GM10266 (cell line): ENCODE data around the gene SUMO3.
A peak's percentile ranks its signal among the peaks of the same experiment; 100 is the strongest.

Experiments
- DNase-seq: peaks from one replicate; pipeline ENCODE4 v3.0.0; 2012; ENCODE audit errors: extremely low spot score
- CTCF ChIP-seq: IDR thresholded peaks from 2 replicates; pipeline ENCODE4 v1.5.1; 2012; ENCODE audit warnings: mild to moderate bottlenecking, low read depth; ENCODE audit not compliant: control insufficient read depth, insufficient read depth; ENCODE audit errors: missing control alignments

Gene SUMO3

GRCh38 chr21:44763050-44763378 is 54.8 kb downstream of the SUMO3 start:
- no peak for DNase-seq
- TF ChIP-seq CTCF: no peak

DNA sequence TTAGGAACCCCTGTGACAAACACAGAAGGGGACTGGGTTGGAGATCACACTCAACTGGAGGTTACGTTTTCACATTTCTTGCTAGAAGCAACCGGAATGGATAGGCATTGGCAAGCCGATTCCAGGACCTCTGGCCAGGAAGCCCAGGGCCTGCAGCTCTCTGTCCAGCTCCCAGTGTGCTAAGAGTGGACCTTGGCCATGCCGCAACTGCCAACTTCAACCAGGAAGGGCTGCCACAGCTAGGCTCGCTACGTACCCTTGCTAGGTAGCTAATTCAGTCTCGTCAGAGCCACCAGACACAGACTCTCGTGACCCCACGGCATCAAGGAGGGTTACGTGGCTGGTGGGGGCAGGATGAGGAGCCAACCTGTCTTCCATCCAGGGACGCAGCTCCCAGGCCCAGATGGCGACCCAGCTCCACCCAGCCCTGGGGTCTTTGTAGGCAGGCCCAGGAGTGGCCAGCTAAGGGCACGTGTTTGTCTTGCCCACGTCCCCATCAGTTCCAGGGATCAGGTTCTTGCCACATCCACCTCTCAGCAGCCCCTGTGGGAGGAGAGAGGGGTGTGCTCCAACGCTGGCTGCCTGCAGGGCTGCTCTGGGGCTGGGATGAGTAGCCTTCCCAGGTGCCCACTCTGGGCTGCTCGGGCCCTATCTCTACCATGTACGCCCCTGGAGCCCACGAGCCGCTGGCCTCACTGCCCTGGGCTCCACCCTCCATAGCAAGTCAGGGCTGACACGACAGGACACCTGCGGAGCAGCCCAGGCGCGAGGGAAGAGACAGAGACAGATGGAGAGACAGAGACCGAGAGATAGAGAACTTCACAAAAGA is 55.4 kb downstream of the SUMO3 start:
- TF ChIP-seq CTCF: no peak

GRCh38 chr21:44761747-44762208 is 56.1 kb downstream of the SUMO3 start:
- no peak for TF ChIP-seq CTCF
- DNase-seq: no peak

More for the DNA sequence above, 55.4 kb downstream of the SUMO3 start:
- DNase-seq: no peak

- peak; percentile 15 for TF ChIP-seq CTCF
- no peak for DNase-seq
These were observed 56.7 kb downstream of the SUMO3 start for GRCh38 chr21:44761011-44761729.

- DNase-seq: no peak
- TF ChIP-seq CTCF: no peak
These were observed 57.5 kb downstream of the SUMO3 start for GRCh38 chr21:44760376-44760775.

DNA sequence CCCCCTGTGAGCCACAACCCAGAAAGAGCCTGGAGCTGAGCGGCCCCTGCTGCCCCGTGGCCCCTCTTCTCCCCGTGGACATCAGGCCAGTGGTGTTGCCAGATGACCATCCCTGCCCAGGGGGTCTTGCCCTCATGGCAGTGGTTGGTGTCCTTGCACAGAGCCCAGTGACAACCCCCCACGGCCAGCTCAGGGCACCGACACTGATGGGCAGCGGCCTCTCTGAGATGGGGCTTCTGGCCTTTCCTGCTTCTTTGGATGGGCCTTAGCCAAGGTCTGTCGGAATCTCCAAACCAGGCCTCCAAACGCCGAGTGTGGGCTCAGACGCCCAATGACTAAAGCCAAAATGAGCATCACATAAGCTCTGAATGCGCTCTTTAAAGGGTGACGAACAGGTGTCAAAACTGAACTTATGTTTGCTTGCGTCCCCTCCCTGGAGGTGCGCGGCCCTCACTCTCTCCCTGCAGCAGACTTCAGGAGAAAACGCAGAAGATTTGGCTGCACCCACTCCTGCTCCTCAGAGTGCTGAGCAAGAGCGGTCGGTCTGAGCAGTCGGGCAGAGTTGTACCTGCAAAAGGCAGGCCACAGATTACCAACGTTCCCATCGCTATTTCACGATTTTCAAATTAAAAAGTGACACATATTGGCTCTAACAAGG is 58.1 kb downstream of the SUMO3 start:
- no peak for TF ChIP-seq CTCF
- no peak for DNase-seq
